Measurements from ENCODE around the gene WNT3A.

Gene WNT3A

DNA sequence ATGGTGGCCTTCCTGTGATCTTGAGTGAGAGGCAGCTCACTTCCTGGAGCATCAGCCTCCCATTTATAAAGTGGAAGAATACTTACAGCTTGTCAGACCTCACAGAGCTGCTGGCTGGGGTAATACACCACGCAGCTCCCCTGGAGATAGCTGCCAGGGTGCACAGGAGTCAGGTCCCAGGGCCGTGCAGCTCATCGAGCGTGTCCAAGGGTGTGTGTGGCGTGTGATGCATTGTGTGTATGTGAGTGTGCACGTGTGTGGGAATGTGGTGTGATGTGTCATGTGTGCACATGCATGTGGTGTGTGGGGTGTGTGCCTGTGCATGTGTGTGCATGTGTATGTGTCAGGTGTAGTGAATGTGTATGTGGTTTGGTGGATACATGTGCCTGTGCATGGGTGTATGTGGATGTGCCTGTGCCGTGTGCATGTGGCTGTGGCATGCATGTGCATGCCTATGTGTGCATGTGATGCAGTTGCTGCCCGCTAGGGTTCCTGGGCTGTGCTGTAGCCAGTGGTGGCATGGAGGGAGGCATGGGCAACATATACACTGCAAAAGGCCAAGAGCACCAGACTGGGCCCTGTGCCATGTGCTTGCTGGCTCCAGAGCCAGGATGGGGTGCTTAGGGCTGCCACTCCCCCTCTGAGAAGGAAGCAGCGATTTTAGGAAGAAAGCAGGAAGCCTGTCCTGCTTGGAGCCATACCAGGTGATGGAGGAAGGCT, 24.6 kb downstream of the WNT3A start:
- DNase-seq, result no peak

- DNase-seq, result no peak
These were observed 25.2 kb downstream of the WNT3A start for GRCh38 chr1:228032041-228032440.

GRCh38 chr1:228033376-228033775, 26.6 kb downstream of the WNT3A start:
- no peak for DNase-seq

GRCh38 chr1:228034954-228035837, 28.4 kb downstream of the WNT3A start:
- DNase-seq, result no peak

- DNase-seq, result no peak
These were observed 29.0 kb downstream of the WNT3A start for GRCh38 chr1:228035844-228036243.

GRCh38 chr1:228036701-228037231, 30.0 kb downstream of the WNT3A start:
- no peak for DNase-seq

GRCh38 chr1:228037401-228038386, 30.9 kb downstream of the WNT3A start:
- peak; percentile 37 to 65 for DNase-seq

GRCh38 chr1:228038387-228039005, 31.7 kb downstream of the WNT3A start:
- DNase-seq, result peak in 1 of 2 donors; percentile 12

- peak in 1 of 2 donors; percentile 7 for DNase-seq
These were observed 32.5 kb downstream of the WNT3A start for GRCh38 chr1:228039006-228039903.

DNA sequence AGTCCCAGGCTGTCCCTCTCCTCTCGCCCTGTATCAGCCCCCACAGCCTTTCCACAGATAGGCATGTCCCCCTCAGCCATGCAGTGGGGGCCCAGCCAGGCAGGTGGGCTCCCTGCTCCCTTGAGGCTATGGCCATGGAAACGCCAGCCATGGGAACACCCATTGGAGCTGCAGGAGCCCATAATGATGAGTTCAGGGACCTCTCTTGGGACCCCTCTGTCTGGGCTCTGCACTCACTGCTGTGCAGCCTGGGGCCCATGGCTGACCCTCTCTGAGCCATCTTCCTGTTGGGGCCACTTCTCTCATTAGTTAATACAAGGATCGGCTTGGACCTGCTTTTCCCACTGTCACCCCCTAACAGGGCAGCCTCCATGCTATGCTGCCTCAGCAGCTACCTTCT, 33.2 kb downstream of the WNT3A start:
- peak in 1 of 2 donors; percentile 11 for DNase-seq

GRCh38 chr1:228041316-228041715, 34.5 kb downstream of the WNT3A start:
- DNase-seq, result peak in 1 of 2 donors; percentile 0

- no peak for DNase-seq
These were observed 35.7 kb downstream of the WNT3A start for GRCh38 chr1:228042508-228042907.

DNA sequence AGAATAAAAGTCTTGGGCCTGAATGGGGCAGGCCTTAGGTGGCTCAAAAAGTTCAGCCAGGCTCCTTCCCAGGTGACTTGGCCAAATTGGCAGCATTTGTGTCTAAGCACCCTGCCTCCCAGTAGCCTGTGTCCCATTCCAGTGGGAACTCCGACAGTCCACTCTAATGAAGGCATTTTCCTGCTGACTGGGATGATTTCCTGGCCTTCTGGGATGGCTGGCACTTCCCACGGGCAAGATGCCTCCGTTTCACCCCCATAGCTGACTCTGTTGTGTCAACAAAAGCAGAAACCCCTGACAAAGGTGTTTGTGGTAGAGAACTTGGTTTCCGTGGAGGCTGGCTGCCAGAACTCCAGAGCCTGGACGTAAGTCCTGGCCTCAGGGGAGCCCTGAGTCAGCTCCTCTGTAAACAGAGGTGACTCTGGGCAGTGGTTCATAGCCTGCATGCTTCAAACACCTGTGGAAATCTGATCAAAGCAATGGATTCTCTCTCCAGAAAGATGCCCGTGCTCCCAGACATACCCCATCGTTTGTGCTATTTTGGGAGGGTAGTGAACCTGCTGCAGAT, 36.6 kb downstream of the WNT3A start:
- peak in 1 of 2 donors; percentile 7 for DNase-seq

- DNase-seq, result no peak
These were observed 38.2 kb downstream of the WNT3A start for GRCh38 chr1:228044961-228045360.

DNA sequence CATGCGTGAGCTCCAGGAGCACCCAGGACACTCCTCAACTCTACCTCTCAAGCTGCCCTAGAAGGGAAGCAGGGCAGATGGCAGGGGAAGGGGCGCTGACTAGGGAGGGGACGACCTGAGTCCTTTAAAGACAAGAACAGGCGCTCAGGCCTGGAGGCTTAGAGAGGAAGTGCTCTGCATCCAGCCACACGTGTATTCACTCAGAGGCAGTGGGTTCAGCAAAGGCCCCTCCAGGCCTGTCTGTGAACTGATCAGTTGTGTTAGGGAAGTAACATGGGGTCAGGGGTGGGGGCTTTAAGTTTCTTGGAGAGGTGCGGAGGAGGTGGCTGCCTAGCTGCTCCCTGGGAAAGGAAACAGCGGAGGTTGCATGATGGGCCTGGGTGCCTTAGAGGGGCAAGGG, 38.6 kb downstream of the WNT3A start:
- no peak for DNase-seq

DNA sequence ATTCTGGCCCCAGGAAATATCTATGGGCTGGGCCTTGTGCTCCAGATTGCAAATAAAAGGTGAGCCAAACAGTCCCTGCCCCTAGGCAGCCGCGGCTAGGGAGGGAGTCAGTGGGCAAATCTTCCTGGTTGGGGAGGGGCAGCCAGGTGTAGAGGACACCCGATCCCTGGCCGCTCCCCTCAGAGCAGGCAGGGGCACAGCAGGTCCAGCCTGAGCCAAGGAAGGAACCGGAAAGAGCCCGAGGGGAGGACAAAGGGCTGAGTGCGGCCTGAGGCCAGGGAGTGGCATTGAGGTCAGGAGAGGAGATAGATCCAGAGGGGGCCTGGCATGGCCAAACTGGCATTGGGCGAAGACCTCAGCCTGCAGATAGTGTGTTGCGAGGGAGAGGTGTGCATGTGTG, 39.1 kb downstream of the WNT3A start:
- DNase-seq, result no peak

DNA sequence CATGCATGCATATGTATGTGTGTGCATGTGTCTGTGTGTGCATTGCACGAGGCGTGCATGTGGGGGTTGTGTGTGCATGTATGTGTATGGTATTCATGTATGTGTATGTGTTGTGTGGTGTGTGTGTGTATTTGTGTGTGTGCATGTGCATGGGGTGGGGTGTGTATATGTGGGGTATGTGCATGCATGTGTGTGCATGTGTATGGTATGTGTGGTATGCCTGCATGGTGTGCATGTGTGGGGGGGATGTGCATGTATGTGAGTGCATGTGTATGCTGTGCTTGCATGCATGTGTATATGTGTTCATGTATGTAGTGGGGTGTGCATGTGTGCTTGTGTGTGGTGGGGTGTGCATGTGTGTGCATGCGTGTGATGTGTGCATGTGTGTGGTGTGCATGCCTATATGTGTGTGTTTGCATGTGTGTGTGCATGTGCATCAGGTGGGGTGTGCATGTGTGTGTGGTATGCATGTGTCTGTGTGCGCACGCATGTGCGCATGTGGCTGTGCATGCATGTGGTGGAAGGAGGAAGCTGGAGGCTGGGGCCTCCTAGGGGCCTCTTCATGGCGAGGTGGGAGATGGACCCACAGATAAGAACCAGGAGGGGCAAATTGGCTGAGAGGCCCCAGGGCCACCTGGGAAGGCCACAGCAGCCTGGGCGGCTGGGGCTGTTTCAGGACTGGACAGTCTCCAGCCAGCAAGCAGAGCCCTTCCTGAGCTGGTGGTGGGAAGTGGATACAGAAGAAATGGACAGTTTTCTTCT, 39.8 kb downstream of the WNT3A start:
- DNase-seq, result peak in 1 of 2 donors; percentile 8

GRCh38 chr1:228047183-228047466, 40.3 kb downstream of the WNT3A start:
- DNase-seq, result no peak

DNA sequence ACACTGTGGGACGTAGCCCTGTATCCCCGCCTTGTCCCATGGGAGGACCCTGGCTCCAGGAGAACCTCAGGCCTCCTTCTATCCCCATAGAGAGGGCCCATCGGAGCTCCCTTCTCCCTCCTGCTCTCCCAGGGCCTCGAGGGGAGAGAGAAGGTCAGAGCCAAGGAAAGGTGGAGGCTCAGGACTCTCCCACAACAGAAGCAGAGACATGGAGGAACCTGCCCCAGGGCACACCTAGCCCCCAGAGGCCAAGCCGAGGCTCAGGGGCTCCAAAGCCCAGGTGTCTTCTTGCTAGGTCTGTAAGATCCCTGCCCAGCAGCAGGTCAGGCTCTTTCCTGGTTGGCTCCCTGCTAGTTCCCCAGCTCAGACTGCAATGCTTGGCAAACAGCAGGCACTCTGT, 41.3 kb downstream of the WNT3A start:
- no peak for DNase-seq

Measured in stimulated activated CD4-positive, alpha-beta T cell treated with anti-CD3 and anti-CD28 coated beads, Interleukin-2, amount 100 ng/mL, for 24 hours (primary cell).